ENCODE measurements around the gene PKDREJ.

The PKDREJ gene

DNA sequence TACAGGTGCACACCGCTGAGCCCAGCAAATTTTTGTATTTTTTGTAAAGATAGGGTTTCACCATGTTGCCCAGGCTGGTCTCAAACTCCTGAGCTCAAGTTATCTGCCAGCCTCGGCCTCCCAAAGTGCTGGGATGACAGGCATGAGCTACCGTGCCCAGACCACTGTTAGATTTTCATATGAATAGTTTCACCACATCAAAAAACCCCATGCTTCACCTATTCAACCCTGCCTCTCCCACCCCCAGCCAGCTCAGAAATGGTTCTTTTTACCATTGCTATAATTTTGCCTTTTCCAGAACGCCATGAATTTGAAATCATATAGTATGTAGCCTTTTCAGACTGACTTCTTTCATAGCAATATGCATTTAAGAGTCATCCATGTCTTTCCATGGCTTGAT lies 50.9 kb downstream of the PKDREJ start:
- Mint-ChIP-seq H3K4me1 (no peaks in the 10 kb centered on the region), H3K27ac (no peak overlapping the region), H3K27me3 (ENCODE audit: low read depth, poor library complexity) (peaks cover 8% of the 10 kb centered on the region), H3K9me3 (peaks cover 61% of the 10 kb centered on the region), H3K4me3 (no peak overlapping the region), H3K36me3 (ENCODE audit: low read depth) (peaks cover 66% of the 10 kb centered on the region)
- TF ChIP-seq, protein P1, sequence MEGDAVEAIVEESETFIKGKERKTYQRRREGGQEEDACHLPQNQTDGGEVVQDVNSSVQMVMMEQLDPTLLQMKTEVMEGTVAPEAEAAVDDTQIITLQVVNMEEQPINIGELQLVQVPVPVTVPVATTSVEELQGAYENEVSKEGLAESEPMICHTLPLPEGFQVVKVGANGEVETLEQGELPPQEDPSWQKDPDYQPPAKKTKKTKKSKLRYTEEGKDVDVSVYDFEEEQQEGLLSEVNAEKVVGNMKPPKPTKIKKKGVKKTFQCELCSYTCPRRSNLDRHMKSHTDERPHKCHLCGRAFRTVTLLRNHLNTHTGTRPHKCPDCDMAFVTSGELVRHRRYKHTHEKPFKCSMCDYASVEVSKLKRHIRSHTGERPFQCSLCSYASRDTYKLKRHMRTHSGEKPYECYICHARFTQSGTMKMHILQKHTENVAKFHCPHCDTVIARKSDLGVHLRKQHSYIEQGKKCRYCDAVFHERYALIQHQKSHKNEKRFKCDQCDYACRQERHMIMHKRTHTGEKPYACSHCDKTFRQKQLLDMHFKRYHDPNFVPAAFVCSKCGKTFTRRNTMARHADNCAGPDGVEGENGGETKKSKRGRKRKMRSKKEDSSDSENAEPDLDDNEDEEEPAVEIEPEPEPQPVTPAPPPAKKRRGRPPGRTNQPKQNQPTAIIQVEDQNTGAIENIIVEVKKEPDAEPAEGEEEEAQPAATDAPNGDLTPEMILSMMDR (IDR thresholded peaks at IDR 0.05) = no peak
- no peak for DNase-seq

DNA sequence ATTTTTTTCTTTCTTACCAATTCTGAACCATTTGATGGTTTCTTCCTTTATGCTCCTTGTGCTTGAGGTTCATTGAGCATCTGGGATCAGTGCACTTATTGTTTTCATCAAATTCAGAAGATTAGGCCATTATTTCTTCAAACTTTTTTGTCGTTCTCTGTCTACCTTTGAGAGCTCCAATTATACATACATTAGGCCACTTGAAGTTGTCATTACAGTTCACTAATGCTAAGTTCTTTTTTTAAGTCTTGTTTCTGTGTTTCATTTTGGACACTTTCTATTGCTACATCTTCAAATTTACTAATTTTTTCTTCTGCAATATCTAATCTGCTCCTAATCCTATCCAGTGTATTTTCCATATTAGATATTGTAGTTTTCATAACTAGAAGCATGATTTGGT lies 53.9 kb downstream of the PKDREJ start:
- Mint-ChIP-seq H3K27me3 (ENCODE audit: low read depth, poor library complexity) (peaks cover 13% of the 10 kb centered on the region), H3K36me3 (ENCODE audit: low read depth) (peaks cover 56% of the 10 kb centered on the region), H3K27ac (no peak overlapping the region), H3K4me1 (no peaks in the 10 kb centered on the region), H3K4me3 (no peak overlapping the region), H3K9me3 (peaks cover 80% of the 10 kb centered on the region)
- no peak for DNase-seq
- TF ChIP-seq, protein P1 (IDR thresholded peaks at IDR 0.05) = no peak

All from nephron progenitor cell (in vitro differentiated cells).